Endothelial cell of hepatic sinusoid (primary cell): ENCODE data around the gene CATSPER4.

Experiments
- in situ Hi-C: cut with HindIII; loops from 2 replicates; pipeline ENCODE4 v1.10.0; 2017; ENCODE audit warnings: low sequenced_read_pairs

Gene CATSPER4

GRCh38 chr1:26190373-26190987 lies at the start of gene CATSPER4:
Gene CATSPER4, plus strand, starts transcription at chr1:26190602. Its CDS starts 26 bp downstream, at chr1:26190628.
- in situ Hi-C loops, result no loop called here

- in situ Hi-C loops, result no loop called here
Measured at GRCh38 chr1:26142159-26142558, 48.2 kb upstream of the CATSPER4 start.

- in situ Hi-C loops, result loop anchor here (5.0 kb wide), 1 partner anchor 88 kb away; no protein-coding TSS in a partner anchor
Measured at GRCh38 chr1:26145041-26145959, 45.1 kb upstream of the CATSPER4 start.

- in situ Hi-C loops, result loop anchor here (5.0 kb wide), 1 partner anchor 89 kb away; no protein-coding TSS in a partner anchor
Measured at GRCh38 chr1:26145960-26146294, 44.5 kb upstream of the CATSPER4 start.

- in situ Hi-C loops, result loop anchor here (5.0 kb wide), 1 partner anchor 92 kb away; no protein-coding TSS in a partner anchor
Measured at GRCh38 chr1:26148887-26149286, 41.5 kb upstream of the CATSPER4 start.

- in situ Hi-C loops, result no loop called here
Measured at GRCh38 chr1:26153966-26154532, 36.4 kb upstream of the CATSPER4 start.

- in situ Hi-C loops, result no loop called here
Measured at GRCh38 chr1:26154750-26155149, 35.7 kb upstream of the CATSPER4 start.

GRCh38 chr1:26155370-26156284 lies 34.8 kb upstream of the CATSPER4 start:
- in situ Hi-C loops, result no loop called here

- in situ Hi-C loops, result no loop called here
Measured at GRCh38 chr1:26156285-26157038, 33.9 kb upstream of the CATSPER4 start.

GRCh38 chr1:26158271-26158907 lies 32.0 kb upstream of the CATSPER4 start:
- in situ Hi-C loops, result no loop called here

GRCh38 chr1:26158908-26159742 lies 31.3 kb upstream of the CATSPER4 start, which contains the start of gene FAM110D:
Gene FAM110D, plus strand, starts transcription at chr1:26159079. Its CDS starts 2,213 bp downstream, at chr1:26161292.
- in situ Hi-C loops, result no loop called here

- in situ Hi-C loops, result no loop called here
Measured at GRCh38 chr1:26159743-26160039, 30.7 kb upstream of the CATSPER4 start.

- in situ Hi-C loops, result no loop called here
Measured at GRCh38 chr1:26160527-26161414, 29.6 kb upstream of the CATSPER4 start.

GRCh38 chr1:26161415-26162219 lies 28.8 kb upstream of the CATSPER4 start:
- in situ Hi-C loops, result no loop called here

- in situ Hi-C loops, result no loop called here
Measured at GRCh38 chr1:26162220-26162709, 28.1 kb upstream of the CATSPER4 start.

GRCh38 chr1:26163684-26164035 lies 26.7 kb upstream of the CATSPER4 start:
- in situ Hi-C loops, result no loop called here
